ENCODE results near the gene GGT6.

Gene GGT6

GRCh38 chr17:4537451-4538235 lies 22.7 kb downstream of the GGT6 start:
- H3K27me3 ChIP-seq (ENCODE audit: control insufficient read depth, insufficient read depth, low read length): no peaks in the 10 kb centered on the region
- no peaks in the 10 kb centered on the region for H3K4me1 ChIP-seq (ENCODE audit: control insufficient read depth, insufficient read depth, low read length)
- no peak overlapping the region for H3K9ac ChIP-seq (ENCODE audit: low read length)
- H3K4me3 ChIP-seq (ENCODE audit: low read length): no peak overlapping the region
- H3K27ac ChIP-seq (ENCODE audit: low read depth, low read length): no peak overlapping the region
- peaks cover 20% of the 10 kb centered on the region for H3K36me3 ChIP-seq (ENCODE audit: control insufficient read depth, insufficient read depth, low read length)

- no peaks in the 10 kb centered on the region for H3K4me1 ChIP-seq (ENCODE audit: control insufficient read depth, insufficient read depth, low read length)
- H3K27ac ChIP-seq (ENCODE audit: low read depth, low read length): no peak overlapping the region
- no peaks in the 10 kb centered on the region for H3K27me3 ChIP-seq (ENCODE audit: control insufficient read depth, insufficient read depth, low read length)
- no peak overlapping the region for H3K4me3 ChIP-seq (ENCODE audit: low read length)
- peaks cover 13% of the 10 kb centered on the region for H3K36me3 ChIP-seq (ENCODE audit: control insufficient read depth, insufficient read depth, low read length)
- H3K9ac ChIP-seq (ENCODE audit: low read length): no peak overlapping the region
These were observed 23.5 kb downstream of the GGT6 start for GRCh38 chr17:4536742-4537411.

GRCh38 chr17:4536259-4536741 lies 24.1 kb downstream of the GGT6 start:
- H3K9ac ChIP-seq (ENCODE audit: low read length): no peak overlapping the region
- H3K27me3 ChIP-seq (ENCODE audit: control insufficient read depth, insufficient read depth, low read length): no peaks in the 10 kb centered on the region
- H3K4me3 ChIP-seq (ENCODE audit: low read length): no peak overlapping the region
- peaks cover 7% of the 10 kb centered on the region for H3K36me3 ChIP-seq (ENCODE audit: control insufficient read depth, insufficient read depth, low read length)
- H3K27ac ChIP-seq (ENCODE audit: low read depth, low read length): no peak overlapping the region
- no peaks in the 10 kb centered on the region for H3K4me1 ChIP-seq (ENCODE audit: control insufficient read depth, insufficient read depth, low read length)

- H3K36me3 ChIP-seq (ENCODE audit: control insufficient read depth, insufficient read depth, low read length): peaks cover 4% of the 10 kb centered on the region
- H3K27me3 ChIP-seq (ENCODE audit: control insufficient read depth, insufficient read depth, low read length): no peaks in the 10 kb centered on the region
- no peak overlapping the region for H3K4me3 ChIP-seq (ENCODE audit: low read length)
- no peak overlapping the region for H3K27ac ChIP-seq (ENCODE audit: low read depth, low read length)
- H3K4me1 ChIP-seq (ENCODE audit: control insufficient read depth, insufficient read depth, low read length): no peaks in the 10 kb centered on the region
- no peak overlapping the region for H3K9ac ChIP-seq (ENCODE audit: low read length)
These were observed 24.6 kb downstream of the GGT6 start for GRCh38 chr17:4535667-4536258.

GRCh38 chr17:4534928-4535666 lies 25.3 kb downstream of the GGT6 start:
- Histone ChIP-seq H3K36me3 (ENCODE audit: control insufficient read depth, insufficient read depth, low read length) (peaks cover under 1% of the 10 kb centered on the region), H3K4me1 (ENCODE audit: control insufficient read depth, insufficient read depth, low read length) (no peaks in the 10 kb centered on the region), H3K27ac (ENCODE audit: low read depth, low read length) (no peak overlapping the region), H3K4me3 (ENCODE audit: low read length) (no peak overlapping the region), H3K9ac (ENCODE audit: low read length) (no peak overlapping the region), H3K27me3 (ENCODE audit: control insufficient read depth, insufficient read depth, low read length) (no peaks in the 10 kb centered on the region)

GRCh38 chr17:4534515-4534914 lies 25.9 kb downstream of the GGT6 start:
- H3K4me1 ChIP-seq (ENCODE audit: control insufficient read depth, insufficient read depth, low read length): no peaks in the 10 kb centered on the region

GRCh38 chr17:4533523-4534504 lies 26.6 kb downstream of the GGT6 start:
- H3K4me1 ChIP-seq (ENCODE audit: control insufficient read depth, insufficient read depth, low read length): no peaks in the 10 kb centered on the region

More at GRCh38 chr17:4534515-4534914, 25.9 kb downstream of the GGT6 start:
- Histone ChIP-seq H3K9ac (ENCODE audit: low read length) (no peak overlapping the region), H3K4me3 (ENCODE audit: low read length) (no peak overlapping the region), H3K27ac (ENCODE audit: low read depth, low read length) (peak overlapping the region; percentile 23), H3K27me3 (ENCODE audit: control insufficient read depth, insufficient read depth, low read length) (no peaks in the 10 kb centered on the region), H3K36me3 (ENCODE audit: control insufficient read depth, insufficient read depth, low read length) (no peaks in the 10 kb centered on the region)

GRCh38 chr17:4532860-4533522 lies 27.4 kb downstream of the GGT6 start:
- H3K36me3 ChIP-seq (ENCODE audit: control insufficient read depth, insufficient read depth, low read length): no peaks in the 10 kb centered on the region
- no peak overlapping the region for H3K9ac ChIP-seq (ENCODE audit: low read length)
- H3K27ac ChIP-seq (ENCODE audit: low read depth, low read length): no peak overlapping the region

More at GRCh38 chr17:4533523-4534504, 26.6 kb downstream of the GGT6 start:
- Histone ChIP-seq H3K27ac (ENCODE audit: low read depth, low read length) (peak overlapping the region; percentile 23), H3K27me3 (ENCODE audit: control insufficient read depth, insufficient read depth, low read length) (no peaks in the 10 kb centered on the region), H3K4me3 (ENCODE audit: low read length) (no peak overlapping the region), H3K36me3 (ENCODE audit: control insufficient read depth, insufficient read depth, low read length) (no peaks in the 10 kb centered on the region), H3K9ac (ENCODE audit: low read length) (no peak overlapping the region)

GRCh38 chr17:4531988-4532736 lies 28.2 kb downstream of the GGT6 start:
- Histone ChIP-seq H3K27me3 (ENCODE audit: control insufficient read depth, insufficient read depth, low read length) (no peaks in the 10 kb centered on the region), H3K4me1 (ENCODE audit: control insufficient read depth, insufficient read depth, low read length) (no peaks in the 10 kb centered on the region)

More at GRCh38 chr17:4532860-4533522, 27.4 kb downstream of the GGT6 start:
- Histone ChIP-seq H3K4me1 (ENCODE audit: control insufficient read depth, insufficient read depth, low read length) (no peaks in the 10 kb centered on the region), H3K4me3 (ENCODE audit: low read length) (no peak overlapping the region), H3K27me3 (ENCODE audit: control insufficient read depth, insufficient read depth, low read length) (no peaks in the 10 kb centered on the region)

GRCh38 chr17:4530799-4531730 lies 29.3 kb downstream of the GGT6 start:
- Histone ChIP-seq H3K27ac (ENCODE audit: low read depth, low read length) (no peak overlapping the region), H3K4me3 (ENCODE audit: low read length) (no peak overlapping the region), H3K9ac (ENCODE audit: low read length) (no peak overlapping the region), H3K36me3 (ENCODE audit: control insufficient read depth, insufficient read depth, low read length) (no peaks in the 10 kb centered on the region), H3K4me1 (ENCODE audit: control insufficient read depth, insufficient read depth, low read length) (no peaks in the 10 kb centered on the region), H3K27me3 (ENCODE audit: control insufficient read depth, insufficient read depth, low read length) (no peaks in the 10 kb centered on the region)

More at GRCh38 chr17:4531988-4532736, 28.2 kb downstream of the GGT6 start:
- no peaks in the 10 kb centered on the region for H3K36me3 ChIP-seq (ENCODE audit: control insufficient read depth, insufficient read depth, low read length)
- H3K9ac ChIP-seq (ENCODE audit: low read length): no peak overlapping the region
- no peak overlapping the region for H3K4me3 ChIP-seq (ENCODE audit: low read length)
- no peak overlapping the region for H3K27ac ChIP-seq (ENCODE audit: low read depth, low read length)
